Measurements from ENCODE around the gene KCNQ1.

KCNQ1 gene

GRCh38 chr11:2437516-2437915, 7.3 kb upstream of the KCNQ1 start:
- no peak for TF ChIP-seq CTCF (IDR thresholded peaks at IDR 0.05; ENCODE audit: low read depth, low read length)

GRCh38 chr11:2439820-2440219, 5.0 kb upstream of the KCNQ1 start:
- no peak overlapping the region for H3K4me3 ChIP-seq (ENCODE audit: low read depth, low read length)
- no peak for TF ChIP-seq CTCF (IDR thresholded peaks at IDR 0.05; ENCODE audit: low read depth, low read length)

More at GRCh38 chr11:2437516-2437915, 7.3 kb upstream of the KCNQ1 start:
- H3K4me3 ChIP-seq (ENCODE audit: low read depth, low read length), result no peak overlapping the region

GRCh38 chr11:2440646-2441045, 4.2 kb upstream of the KCNQ1 start:
- TF ChIP-seq CTCF (IDR thresholded peaks at IDR 0.05; ENCODE audit: low read depth, low read length), result no peak

GRCh38 chr11:2441171-2441570, 3.6 kb upstream of the KCNQ1 start:
- no peak overlapping the region for H3K4me3 ChIP-seq (ENCODE audit: low read depth, low read length)
- TF ChIP-seq CTCF (IDR thresholded peaks at IDR 0.05; ENCODE audit: low read depth, low read length), result no peak

More at GRCh38 chr11:2440646-2441045, 4.2 kb upstream of the KCNQ1 start:
- no peak overlapping the region for H3K4me3 ChIP-seq (ENCODE audit: low read depth, low read length)

GRCh38 chr11:2442589-2442988, 2.2 kb upstream of the KCNQ1 start:
- no peak overlapping the region for H3K4me3 ChIP-seq (ENCODE audit: low read depth, low read length)
- TF ChIP-seq CTCF (IDR thresholded peaks at IDR 0.05; ENCODE audit: low read depth, low read length), result no peak

GRCh38 chr11:2443406-2443805, 1.4 kb upstream of the KCNQ1 start:
- TF ChIP-seq CTCF (IDR thresholded peaks at IDR 0.05; ENCODE audit: low read depth, low read length), result no peak
- H3K4me3 ChIP-seq (ENCODE audit: low read depth, low read length), result no peak overlapping the region

GRCh38 chr11:2443881-2444820, 657 bp upstream of the KCNQ1 start, which contains the start of gene TRPM5:
Gene TRPM5, minus strand, starts transcription at chr11:2444514. Its CDS starts 21,478 bp downstream, at chr11:2423036.
- no peak within 1 kb of the TSS for H3K4me3 ChIP-seq (ENCODE audit: low read depth, low read length)
- TF ChIP-seq CTCF (IDR thresholded peaks at IDR 0.05; ENCODE audit: low read depth, low read length), result no peak
